Nucleus accumbens (tissue), 56 donors: ENCODE measurements around the gene ANKRD1.
A peak's percentile ranks its signal among the peaks of the same experiment; 100 is the strongest.

Source experiments
- DNase-seq, 56 donors: peaks; one replicate each; lab custom pipeline; 2025; lab: John Stamatoyannopoulos, UW

The ANKRD1 gene

GRCh38 chr10:90936276-90936659 is 15.4 kb upstream of the ANKRD1 start:
- DNase-seq, result no peak

DNA sequence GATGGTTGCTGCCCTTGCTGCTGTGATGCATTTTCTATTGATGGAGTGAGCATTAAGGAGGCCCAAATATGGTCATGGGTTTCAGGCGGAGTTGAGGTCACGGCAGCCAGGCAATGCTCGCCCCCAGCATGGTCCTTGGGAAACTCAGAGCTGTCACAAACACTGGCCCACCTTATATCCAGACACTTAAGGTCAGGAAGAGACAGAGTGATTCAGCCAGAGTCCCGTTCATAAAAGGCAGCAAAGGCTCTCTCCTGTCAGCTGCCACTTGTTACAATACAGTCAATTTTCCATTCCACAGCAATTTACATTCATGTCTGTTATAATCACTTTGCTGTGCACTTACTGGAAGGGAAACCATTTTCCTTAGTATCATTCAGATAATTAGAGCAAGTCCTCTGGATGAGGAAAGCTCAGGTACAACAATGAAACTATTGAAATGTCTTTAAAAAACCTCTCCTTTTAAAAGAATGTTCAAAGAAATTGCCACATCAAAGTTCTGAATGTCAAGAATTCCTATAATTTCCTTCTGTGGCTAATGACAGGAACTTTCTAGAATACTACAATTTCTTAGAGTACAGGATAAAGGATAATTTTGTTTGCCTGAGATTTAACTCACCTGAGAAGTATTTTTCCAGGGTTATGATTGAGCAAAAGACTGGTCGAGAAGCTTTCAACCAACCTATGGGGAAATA is 14.8 kb upstream of the ANKRD1 start:
- no peak for DNase-seq

- no peak for DNase-seq
Measured at GRCh38 chr10:90930971-90931871, 10.3 kb upstream of the ANKRD1 start.

DNA sequence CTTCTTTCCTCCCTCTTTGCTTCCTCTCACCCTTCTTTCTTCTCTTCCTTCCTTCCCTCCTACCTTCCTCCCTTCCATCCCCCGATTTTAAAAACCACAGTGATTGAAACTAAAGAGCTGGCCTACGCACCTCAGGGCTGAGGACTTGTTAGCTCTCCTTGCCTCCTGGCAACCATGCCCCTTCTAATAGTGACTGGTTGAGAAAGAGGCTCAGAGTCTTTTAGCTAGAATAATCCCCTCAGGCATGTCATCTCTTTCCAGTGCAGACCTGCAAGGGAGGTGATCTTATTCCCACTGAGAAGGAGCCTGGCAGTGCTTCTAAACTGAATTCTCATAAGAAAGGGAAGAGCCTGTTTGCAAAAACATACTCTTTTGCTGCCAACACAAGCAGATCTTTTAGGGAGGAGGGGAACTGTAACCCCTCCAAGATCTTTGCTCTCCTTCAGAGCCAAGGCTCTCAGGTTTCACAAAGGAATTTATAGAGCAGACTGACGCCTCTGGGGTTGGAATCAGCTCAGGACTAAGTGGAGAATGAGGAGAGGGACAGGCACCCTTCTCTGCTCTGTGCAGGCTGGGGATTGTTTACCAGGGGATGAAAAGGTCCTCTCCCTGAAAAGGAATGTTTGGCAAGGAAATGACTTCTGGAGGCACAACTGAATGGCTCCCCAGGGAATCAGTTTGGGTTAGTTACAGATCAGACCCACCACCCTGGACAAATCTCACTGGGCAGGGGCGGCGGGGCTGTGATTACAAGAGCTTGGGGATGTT is 9.4 kb upstream of the ANKRD1 start:
- peak in 1 of 56 donors; percentile 6 for DNase-seq

GRCh38 chr10:90929179-90929578 is 8.3 kb upstream of the ANKRD1 start:
- DNase-seq, result no peak

DNA sequence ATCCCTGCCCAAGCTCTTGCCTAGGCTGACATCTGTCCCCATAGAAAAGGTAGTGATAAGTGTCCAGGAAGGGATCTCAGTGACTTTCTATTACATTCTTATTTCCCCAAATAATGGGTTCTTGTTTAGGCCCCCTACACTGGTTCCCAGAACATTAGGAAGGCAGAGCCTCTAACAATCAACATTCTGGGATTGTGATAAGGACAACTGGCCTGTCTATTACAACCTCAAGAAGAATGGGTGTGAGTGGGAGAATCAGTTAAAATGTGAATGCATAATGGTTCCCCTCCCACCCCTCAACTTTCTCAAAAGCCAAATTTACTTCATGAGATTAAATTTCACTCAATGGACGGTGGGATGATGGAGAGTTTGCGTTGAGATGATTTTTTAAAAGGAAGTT is 6.4 kb upstream of the ANKRD1 start:
- DNase-seq, result no peak

- DNase-seq, result no peak
Measured at GRCh38 chr10:90925079-90926029, 4.5 kb upstream of the ANKRD1 start.

DNA sequence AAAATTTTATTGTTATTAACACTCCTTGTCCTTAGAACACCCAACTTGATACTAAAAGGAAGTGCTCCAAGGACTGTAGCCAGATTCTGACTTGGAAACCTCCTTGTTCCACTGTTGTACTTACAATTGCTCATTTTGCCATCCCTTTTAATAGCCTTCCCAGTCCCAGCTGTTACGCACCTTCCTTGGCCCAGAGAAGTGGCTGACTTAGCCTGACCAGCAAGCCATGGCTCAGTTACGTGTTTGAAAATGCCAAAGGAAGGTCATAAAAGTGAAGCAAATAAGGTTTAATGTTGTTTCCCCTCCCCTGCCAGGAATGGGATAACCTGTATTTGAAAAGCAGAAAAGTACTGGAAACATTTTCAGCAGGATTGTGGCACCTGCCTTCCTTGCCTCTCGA is 3.7 kb upstream of the ANKRD1 start:
- no peak for DNase-seq

- DNase-seq, result no peak
Measured at GRCh38 chr10:90923111-90923731, 2.3 kb upstream of the ANKRD1 start.

DNA sequence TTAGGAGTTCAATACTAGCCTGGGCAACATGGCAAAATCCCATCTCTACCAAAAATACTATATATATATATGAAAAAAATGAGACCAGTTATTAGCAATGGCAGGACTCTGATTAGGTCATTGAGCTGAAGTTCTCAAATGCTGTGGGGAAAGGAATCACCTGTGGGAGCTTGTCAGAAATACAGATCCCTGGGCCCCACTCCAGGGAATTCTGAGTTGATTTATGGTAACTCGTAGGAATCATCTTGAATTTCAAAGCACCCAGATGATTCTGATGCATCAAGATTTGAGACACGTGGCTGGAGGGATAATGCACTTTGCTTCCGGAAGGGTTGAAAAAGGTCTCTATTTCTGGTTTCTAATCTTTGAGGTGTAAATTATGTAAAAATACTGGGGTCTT is 1.0 kb upstream of the ANKRD1 start:
- no peak for DNase-seq

DNA sequence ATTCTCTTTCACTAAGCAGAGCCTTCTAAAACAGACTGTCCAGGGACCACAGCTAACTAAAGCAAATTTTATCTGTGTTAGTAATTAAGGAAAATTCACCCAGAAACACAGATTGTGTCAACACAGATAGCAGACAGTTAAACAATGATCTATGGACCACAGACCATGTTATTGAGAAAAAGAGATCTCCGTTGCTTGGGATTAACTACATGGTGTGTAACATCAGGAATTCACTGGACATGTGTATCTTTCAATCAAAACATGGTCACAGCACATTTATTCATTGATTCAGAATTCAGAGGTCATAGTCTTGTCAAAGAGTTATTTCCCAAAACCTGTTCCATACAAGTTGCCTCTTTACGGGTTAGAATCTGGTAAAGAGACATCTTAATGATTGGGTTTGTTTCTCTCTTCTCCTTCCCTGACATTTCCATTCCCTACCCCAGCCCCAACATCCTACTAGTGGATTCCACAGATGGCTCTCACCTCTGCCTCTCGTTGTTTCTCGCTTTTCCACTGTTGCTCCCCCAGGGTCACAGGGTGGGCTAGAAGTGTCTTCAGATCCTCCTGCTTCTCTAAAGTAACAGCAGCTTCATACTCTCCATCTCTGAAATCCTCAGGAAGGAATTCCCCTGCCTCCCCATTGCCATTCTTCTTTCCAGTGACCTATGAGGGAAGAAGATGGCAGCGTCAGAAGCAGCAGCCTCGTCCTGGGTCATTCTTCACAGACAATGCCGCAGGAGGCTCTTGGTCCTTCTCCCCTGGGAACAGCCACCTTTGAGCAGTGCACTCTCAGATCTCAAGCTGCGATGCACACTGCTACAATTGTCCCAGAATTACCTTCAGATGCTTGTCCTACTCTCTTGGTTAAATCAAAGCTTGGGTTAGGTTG is 958 bp downstream of the ANKRD1 start:
- no peak for DNase-seq

DNA sequence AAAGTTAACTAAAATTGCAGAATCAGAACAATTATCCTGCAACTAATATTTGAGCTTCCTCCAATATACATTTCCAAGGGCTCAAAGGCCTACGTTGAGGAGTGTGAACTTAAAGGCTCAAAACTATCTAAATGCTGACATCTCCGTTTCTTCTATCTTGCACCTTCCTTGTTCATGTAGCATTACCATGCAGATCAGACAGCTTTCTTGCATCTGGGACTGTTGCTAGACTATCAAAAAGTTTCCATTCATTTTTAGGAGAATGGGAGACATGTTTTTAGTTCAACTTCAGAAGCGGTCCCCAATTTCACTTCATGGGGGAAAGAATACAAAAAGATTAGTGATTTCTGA is 2.9 kb downstream of the ANKRD1 start:
- no peak for DNase-seq

GRCh38 chr10:90917238-90917967 is 3.5 kb downstream of the ANKRD1 start:
- no peak for DNase-seq

DNA sequence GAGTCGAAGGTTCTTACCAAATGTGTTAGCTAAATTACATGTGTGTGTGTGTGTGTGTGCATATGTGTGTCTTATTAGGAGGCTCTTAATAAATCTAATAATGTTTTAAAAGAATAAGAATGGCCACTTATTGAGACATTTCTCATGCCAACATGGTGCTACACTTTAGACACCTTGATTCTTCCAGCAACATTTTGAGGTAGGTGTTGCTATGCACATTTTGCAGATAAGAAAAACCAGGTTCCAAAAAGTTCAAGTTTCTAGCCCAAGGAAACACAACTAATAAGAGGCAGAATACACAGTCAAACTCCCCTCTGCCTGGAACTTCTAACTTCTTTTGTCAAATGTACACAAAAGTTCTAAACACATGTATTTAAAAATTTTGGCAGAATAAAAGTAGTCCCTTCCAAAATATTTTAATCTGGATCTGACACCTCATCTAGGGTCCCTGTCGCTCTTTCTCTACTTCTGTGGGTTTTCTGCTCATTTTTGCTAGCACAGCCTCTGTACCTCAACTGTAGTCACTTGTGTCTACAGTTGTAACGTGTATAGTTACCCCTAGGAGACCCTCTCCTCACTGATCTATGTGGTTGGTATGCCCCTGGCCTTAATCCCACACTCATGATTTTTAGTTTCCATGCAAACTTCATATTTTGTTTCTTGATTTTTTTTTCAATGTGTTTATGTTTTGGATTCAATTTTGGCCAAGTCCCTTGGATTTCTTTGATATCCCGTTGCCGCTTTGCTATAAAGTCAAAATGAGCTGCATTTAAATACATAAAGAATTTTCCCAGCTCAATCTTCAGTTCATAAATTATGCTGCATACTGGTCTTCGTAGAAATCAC is 4.3 kb downstream of the ANKRD1 start:
- no peak for DNase-seq

DNA sequence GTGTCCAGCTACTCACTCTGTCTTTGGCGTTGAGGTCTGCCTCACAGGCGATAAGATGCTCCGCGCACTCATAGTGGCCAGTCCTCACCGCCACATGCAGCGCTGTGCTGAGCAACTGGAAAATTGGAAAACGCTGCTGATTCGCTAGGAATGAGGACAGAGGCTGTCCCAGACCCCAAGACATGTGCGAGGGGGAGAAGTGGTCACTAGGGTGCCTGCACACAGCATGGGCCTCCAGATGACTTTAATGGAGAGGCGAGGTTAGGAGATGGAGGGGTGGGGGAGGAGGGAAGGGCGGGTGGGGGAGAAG is 5.2 kb downstream of the ANKRD1 start:
- DNase-seq, result no peak

DNA sequence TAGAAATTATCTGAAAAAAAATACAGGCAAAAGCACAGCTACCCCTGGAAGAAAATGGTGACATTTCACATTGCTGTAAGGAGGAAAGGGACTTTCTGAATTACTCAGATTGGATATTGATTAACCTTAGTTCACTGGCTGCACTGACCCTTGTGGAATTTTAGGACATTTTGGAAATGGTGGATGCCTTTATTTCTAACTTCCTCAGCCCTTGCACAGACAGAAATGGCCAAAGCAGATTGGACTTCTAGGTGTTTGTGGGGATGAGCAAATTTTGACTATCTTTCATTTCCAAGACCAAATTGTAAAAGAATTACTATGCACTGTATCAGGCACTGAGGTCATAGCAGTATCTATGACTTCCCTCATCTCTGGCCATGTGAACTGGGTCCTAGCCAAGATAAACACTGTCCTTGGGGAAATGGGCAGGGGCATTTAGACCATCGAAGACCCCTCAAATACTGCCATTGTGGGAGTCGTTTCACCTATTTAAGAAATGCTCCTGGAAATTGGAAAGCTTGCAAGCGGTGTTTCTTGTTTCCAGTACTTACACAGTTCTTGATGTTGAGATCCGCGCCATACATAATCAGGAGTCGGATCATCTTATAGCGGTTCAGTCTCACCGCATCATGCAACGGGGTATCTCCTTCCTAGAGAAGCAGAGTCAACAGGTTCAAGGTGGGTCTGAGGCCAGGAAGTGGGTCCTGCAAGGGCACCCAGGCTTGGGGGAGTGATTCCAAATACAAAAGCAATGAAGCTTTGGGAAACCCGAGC is 5.7 kb downstream of the ANKRD1 start:
- no peak for DNase-seq
